Fibroblast of skin of back (primary cell): ENCODE results near the gene DCC.

Source experiments
- DNase-seq: peaks from one replicate; pipeline ENCODE4 v3.0.0-alpha.2; 2013

DCC gene

DNA sequence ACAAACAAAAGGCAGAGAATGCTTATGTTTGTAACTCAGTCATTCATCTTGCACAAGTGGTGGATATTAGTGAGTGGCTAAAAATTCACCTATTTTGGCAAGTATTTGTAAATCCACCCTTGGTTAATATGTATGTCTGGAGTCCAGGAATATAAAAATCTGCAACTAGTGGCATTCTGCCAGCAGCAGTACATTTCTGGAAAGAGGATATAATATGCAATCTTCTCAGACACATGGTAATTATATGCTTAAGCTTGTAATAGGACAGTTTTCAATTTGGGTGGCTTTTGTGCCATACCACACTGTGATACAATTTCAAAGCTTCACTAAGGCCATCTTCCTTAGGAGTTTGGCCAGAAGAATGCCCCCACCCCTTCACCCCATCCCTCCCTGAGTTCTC, 1191.2 kb downstream of the DCC start:
- DNase-seq = no peak

- no peak for DNase-seq
These were observed 1191.9 kb downstream of the DCC start for GRCh38 chr18:53531896-53532295.

GRCh38 chr18:53534203-53534602, 1194.2 kb downstream of the DCC start:
- no peak for DNase-seq

GRCh38 chr18:53534695-53535094, 1194.7 kb downstream of the DCC start:
- no peak for DNase-seq

GRCh38 chr18:53536908-53537307, 1196.9 kb downstream of the DCC start:
- no peak for DNase-seq

DNA sequence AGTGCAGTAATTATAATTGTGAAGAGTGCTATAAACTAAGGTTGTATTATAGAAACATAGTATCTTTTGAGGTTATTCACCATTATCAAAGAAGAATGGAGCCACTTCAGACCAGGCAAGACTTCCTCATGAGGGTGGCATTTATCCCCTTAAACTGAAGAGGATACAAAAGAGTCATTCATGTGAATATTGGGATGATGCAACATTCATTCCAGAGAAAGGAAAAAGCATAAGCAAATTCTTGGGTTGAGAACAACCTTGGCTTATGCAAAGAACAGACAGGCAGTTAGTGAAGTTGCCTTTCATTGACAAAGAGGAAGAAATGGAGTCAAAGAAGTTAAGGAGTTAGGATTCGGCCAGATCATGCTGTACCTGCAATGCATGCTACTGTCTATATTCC, 1201.9 kb downstream of the DCC start:
- DNase-seq = no peak

GRCh38 chr18:53543711-53544110, 1203.7 kb downstream of the DCC start:
- no peak for DNase-seq

DNA sequence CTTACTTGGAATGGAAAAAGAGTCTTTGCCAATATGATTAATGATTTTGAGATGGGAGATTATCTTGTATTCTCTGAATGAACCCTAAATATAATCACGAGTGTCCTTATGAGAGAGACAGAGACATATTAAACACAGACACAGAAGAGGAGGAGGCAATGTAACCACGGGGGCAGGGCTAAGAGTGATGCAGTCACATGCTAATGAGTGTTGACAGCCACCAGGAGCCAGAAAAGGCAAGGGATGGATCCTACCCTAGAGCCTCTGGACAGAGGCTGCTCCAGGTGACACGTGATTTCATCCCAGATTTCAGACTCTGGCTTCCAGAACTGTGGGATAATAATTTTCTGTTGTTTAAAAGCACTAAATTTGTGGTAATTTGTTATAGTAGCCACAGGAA, 1204.9 kb downstream of the DCC start:
- DNase-seq = no peak

- no peak for DNase-seq
These were observed 1212.0 kb downstream of the DCC start for GRCh38 chr18:53551868-53552426.

- DNase-seq = no peak
These were observed 1213.0 kb downstream of the DCC start for GRCh38 chr18:53553030-53553429.

DNA sequence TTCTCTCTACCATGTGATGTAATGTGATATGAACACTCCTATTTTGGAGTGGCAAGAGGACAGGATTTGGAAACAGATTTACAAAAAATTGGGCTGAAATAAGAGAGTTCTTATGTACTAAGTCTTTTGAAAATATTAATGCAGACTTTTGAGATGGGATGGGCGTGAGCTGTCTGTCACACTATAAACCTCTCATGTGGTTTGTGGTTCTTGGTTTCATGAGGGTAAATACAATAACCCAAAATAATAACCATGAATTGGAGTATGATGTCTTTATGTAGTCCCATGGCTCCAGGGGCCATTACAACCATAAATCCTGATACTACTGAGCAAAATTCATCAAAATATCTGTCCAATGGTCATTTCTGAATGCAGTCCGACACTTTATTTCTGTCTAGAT, 1216.5 kb downstream of the DCC start:
- no peak for DNase-seq

GRCh38 chr18:53560546-53560945, 1220.5 kb downstream of the DCC start:
- DNase-seq = no peak

- DNase-seq = no peak
These were observed 1226.6 kb downstream of the DCC start for GRCh38 chr18:53566626-53567025.

- peak; percentile 39 for DNase-seq
These were observed 1228.1 kb downstream of the DCC start for GRCh38 chr18:53567929-53568574.
